ENCODE data around the gene BMERB1. TPM values are rescaled to one million over a fixed set of nuclear protein-coding genes. Genes with fewer than 3 reads are reported as not detected.

Gene BMERB1
- total RNA-seq, 1 donor from 2014 or later: 35.9 TPM

GRCh38 chr16:15601212-15601879 lies 167.0 kb downstream of the BMERB1 start:
- no peak overlapping the region for H3K27ac Mint-ChIP-seq (ENCODE audit: unreplicated experiment)
- no peaks in the 10 kb centered on the region for H3K9me3 Mint-ChIP-seq (ENCODE audit: low read depth)
- no peaks in the 10 kb centered on the region for H3K27me3 Mint-ChIP-seq (ENCODE audit: low read depth)
- TF ChIP-seq, protein P1, sequence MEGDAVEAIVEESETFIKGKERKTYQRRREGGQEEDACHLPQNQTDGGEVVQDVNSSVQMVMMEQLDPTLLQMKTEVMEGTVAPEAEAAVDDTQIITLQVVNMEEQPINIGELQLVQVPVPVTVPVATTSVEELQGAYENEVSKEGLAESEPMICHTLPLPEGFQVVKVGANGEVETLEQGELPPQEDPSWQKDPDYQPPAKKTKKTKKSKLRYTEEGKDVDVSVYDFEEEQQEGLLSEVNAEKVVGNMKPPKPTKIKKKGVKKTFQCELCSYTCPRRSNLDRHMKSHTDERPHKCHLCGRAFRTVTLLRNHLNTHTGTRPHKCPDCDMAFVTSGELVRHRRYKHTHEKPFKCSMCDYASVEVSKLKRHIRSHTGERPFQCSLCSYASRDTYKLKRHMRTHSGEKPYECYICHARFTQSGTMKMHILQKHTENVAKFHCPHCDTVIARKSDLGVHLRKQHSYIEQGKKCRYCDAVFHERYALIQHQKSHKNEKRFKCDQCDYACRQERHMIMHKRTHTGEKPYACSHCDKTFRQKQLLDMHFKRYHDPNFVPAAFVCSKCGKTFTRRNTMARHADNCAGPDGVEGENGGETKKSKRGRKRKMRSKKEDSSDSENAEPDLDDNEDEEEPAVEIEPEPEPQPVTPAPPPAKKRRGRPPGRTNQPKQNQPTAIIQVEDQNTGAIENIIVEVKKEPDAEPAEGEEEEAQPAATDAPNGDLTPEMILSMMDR (IDR thresholded peaks at IDR 0.05): no peak
- no peak for DNase-seq (ENCODE audit: low spot score)
- peaks cover 55% of the 10 kb centered on the region for H3K36me3 Mint-ChIP-seq (ENCODE audit: low read depth)
- H3K4me3 Mint-ChIP-seq (ENCODE audit: unreplicated experiment): no peak overlapping the region
- no peaks in the 10 kb centered on the region for H3K4me1 Mint-ChIP-seq (ENCODE audit: low read depth)

GRCh38 chr16:15602285-15603044 lies 168.1 kb downstream of the BMERB1 start:
- H3K36me3 Mint-ChIP-seq (ENCODE audit: low read depth): peaks cover 61% of the 10 kb centered on the region
- H3K27ac Mint-ChIP-seq (ENCODE audit: unreplicated experiment): no peak overlapping the region
- no peak for DNase-seq (ENCODE audit: low spot score)
- no peaks in the 10 kb centered on the region for H3K27me3 Mint-ChIP-seq (ENCODE audit: low read depth)
- TF ChIP-seq, protein P1 (IDR thresholded peaks at IDR 0.05): no peak
- H3K4me1 Mint-ChIP-seq (ENCODE audit: low read depth): no peaks in the 10 kb centered on the region
- no peak overlapping the region for H3K4me3 Mint-ChIP-seq (ENCODE audit: unreplicated experiment)
- H3K9me3 Mint-ChIP-seq (ENCODE audit: low read depth): no peaks in the 10 kb centered on the region

DNA sequence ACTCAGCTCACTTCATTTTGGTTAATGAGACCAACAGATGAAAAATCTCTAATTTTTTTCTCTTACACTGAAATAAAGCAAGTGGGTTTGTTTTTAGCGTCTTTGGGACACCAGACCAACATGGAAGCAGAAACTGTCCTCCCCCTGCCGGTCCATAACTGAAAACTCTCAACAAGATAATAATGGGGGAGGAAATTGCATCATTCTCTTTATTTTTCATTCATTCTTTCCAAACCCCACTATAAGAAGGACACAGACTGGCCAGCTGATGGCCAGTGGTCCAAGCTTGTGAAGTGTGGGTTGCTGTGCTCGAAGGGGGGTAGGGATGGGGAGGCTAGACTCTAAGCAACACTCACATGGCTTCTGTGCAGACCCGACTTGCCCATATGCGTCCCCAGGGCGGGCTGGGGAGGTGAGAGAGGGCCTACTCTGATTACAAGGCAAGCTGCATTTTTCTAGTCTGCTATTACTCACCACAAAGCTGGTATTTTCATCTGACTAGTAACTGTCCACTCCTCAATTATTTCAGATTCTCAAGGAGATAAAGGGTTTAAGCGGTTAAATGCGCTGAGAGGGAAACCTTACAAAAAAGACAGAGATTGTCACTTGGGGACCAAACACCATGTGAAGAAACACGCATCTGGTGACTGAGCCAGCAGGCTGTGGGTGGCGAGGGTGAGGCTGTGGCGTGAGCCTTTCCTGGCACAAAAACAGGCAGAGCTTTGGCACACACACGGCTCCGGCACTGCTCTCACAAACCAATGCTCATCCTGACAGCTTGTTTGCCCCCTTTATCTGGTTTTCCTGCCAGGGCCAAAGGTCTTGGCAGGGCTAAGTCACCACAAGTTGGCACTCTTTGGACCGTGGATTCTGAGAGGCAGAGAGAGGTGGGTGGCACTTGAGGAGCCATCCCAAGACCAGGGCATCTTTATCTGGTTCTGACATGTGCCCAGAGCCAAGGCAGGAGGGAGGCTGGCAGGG lies 170.4 kb downstream of the BMERB1 start:
- no peaks in the 10 kb centered on the region for H3K27me3 Mint-ChIP-seq (ENCODE audit: low read depth)
- H3K4me3 Mint-ChIP-seq (ENCODE audit: unreplicated experiment): no peak overlapping the region
- no peak for DNase-seq (ENCODE audit: low spot score)
- H3K27ac Mint-ChIP-seq (ENCODE audit: unreplicated experiment): no peak overlapping the region
- H3K4me1 Mint-ChIP-seq (ENCODE audit: low read depth): no peaks in the 10 kb centered on the region
- no peaks in the 10 kb centered on the region for H3K9me3 Mint-ChIP-seq (ENCODE audit: low read depth)
- TF ChIP-seq, protein P1 (IDR thresholded peaks at IDR 0.05): no peak
- H3K36me3 Mint-ChIP-seq (ENCODE audit: low read depth): peaks cover 64% of the 10 kb centered on the region

GRCh38 chr16:15605839-15606517 lies 171.6 kb downstream of the BMERB1 start:
- DNase-seq (ENCODE audit: low spot score): no peak
- Mint-ChIP-seq H3K27ac (ENCODE audit: unreplicated experiment) (no peak overlapping the region), H3K4me1 (ENCODE audit: low read depth) (no peaks in the 10 kb centered on the region), H3K27me3 (ENCODE audit: low read depth) (no peaks in the 10 kb centered on the region), H3K9me3 (ENCODE audit: low read depth) (no peaks in the 10 kb centered on the region), H3K4me3 (ENCODE audit: unreplicated experiment) (no peak overlapping the region), H3K36me3 (ENCODE audit: low read depth) (peaks cover 62% of the 10 kb centered on the region)
- TF ChIP-seq, protein P1 (IDR thresholded peaks at IDR 0.05): no peak
